Uterus (tissue), 2 donors: Measurements from ENCODE around the gene ALG12.

Experiments
- CTCF ChIP-seq, 4 experiments: fragments of 200-600 bp in 2 of 4; fragments of 450-650 bp in 2 of 4; sonication (generic) in 2 of 4; IDR thresholded peaks; one replicate each; pipeline ENCODE4 v1.5.1; 2016 to 2019; ENCODE audit warnings: antibody characterized with exemption in 4 of 4, mild to moderate bottlenecking in 2 of 4, moderate library complexity in 1 of 4
- POLR2A ChIP-seq, 2 donors: fragments of 450-650 bp; IDR thresholded peaks; one replicate each; pipeline ENCODE4 v1.6.1; 2016; ENCODE audit warnings: antibody characterized with exemption in 2 of 2, mild to moderate bottlenecking in 1 of 2, moderate library complexity in 1 of 2

- TF ChIP-seq CTCF (IDR thresholded peaks at IDR 0.05) (no peak), POLR2A (IDR thresholded peaks at IDR 0.05) (no peak)
Observed at GRCh38 chr22:49926916-49927315, 8.7 kb upstream of the ALG12 start.
